Hepatocyte (in vitro differentiated cells): ENCODE data around the gene WDR1.

ENCODE experiments used
- EZH2 ChIP-seq: fragments of 200-600 bp; sonication (generic); IDR thresholded peaks from 2 replicates; pipeline ENCODE4 v1.6.1; 2016; ENCODE audit warnings: antibody characterized with exemption, mild to moderate bottlenecking, borderline replicate concordance
- EZH2phosphoT487 ChIP-seq: fragments of 200-600 bp; sonication (generic); IDR thresholded peaks from one replicate; pipeline ENCODE4 v1.6.1; 2018; ENCODE audit warnings: antibody characterized with exemption, mild to moderate bottlenecking, low read depth, moderate library complexity; ENCODE audit not compliant: unreplicated experiment, severe bottlenecking
- TF ChIP-seq, protein P1 (sequence below): fragments of 200-600 bp; sonication (generic); IDR thresholded peaks from 2 replicates; pipeline ENCODE4 v1.5.1; 2016; ENCODE audit warnings: antibody characterized with exemption, mild to moderate bottlenecking; ENCODE audit not compliant: poor library complexity

GRCh38 chr4:10144966-10145365 lies 28.4 kb upstream of the WDR1 start:
- TF ChIP-seq, protein P1, sequence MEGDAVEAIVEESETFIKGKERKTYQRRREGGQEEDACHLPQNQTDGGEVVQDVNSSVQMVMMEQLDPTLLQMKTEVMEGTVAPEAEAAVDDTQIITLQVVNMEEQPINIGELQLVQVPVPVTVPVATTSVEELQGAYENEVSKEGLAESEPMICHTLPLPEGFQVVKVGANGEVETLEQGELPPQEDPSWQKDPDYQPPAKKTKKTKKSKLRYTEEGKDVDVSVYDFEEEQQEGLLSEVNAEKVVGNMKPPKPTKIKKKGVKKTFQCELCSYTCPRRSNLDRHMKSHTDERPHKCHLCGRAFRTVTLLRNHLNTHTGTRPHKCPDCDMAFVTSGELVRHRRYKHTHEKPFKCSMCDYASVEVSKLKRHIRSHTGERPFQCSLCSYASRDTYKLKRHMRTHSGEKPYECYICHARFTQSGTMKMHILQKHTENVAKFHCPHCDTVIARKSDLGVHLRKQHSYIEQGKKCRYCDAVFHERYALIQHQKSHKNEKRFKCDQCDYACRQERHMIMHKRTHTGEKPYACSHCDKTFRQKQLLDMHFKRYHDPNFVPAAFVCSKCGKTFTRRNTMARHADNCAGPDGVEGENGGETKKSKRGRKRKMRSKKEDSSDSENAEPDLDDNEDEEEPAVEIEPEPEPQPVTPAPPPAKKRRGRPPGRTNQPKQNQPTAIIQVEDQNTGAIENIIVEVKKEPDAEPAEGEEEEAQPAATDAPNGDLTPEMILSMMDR, result no peak
- no peak for TF ChIP-seq EZH2phosphoT487
- no peak for TF ChIP-seq EZH2
